Aorta (tissue), 5 donors: Measurements from ENCODE around the gene PLA2G4A. TPM values are rescaled to one million over a fixed set of nuclear protein-coding genes. Genes with fewer than 3 reads are reported as not detected.
A peak's percentile ranks its signal among the peaks of the same experiment; 100 is the strongest.

Experiments
- ATAC-seq: fragments of 200-7000 bp; cut with Tn5 transposase; one replicate; pipeline ENCODE4 v1.9.1; 2022; ENCODE audit warnings: moderate library complexity; ENCODE audit not compliant: low FRiP score
- DNase-seq, 2 donors: peaks; one replicate each; pipeline ENCODE4 v3.0.0-alpha.2; 2020
- H3K27ac ChIP-seq, 2 donors: one replicate each; pipeline ENCODE4 v1.5.1; 2013; ENCODE audit warnings: low read length in 2 of 2, mild to moderate bottlenecking in 2 of 2, moderate library complexity in 2 of 2, control low read depth in 1 of 2, inconsistent platforms in 1 of 2, low read depth in 1 of 2
- H3K27me3 ChIP-seq, 2 donors: one replicate each; pipeline ENCODE4 v1.6.1; 2013; ENCODE audit warnings: control low read depth in 1 of 2, low read length in 1 of 2, mild to moderate bottlenecking in 1 of 2, moderate library complexity in 1 of 2; ENCODE audit not compliant: insufficient read depth in 2 of 2, control insufficient read depth in 1 of 2
- H3K36me3 ChIP-seq, 2 donors: one replicate each; pipeline ENCODE4 v1.6.1; 2013; ENCODE audit warnings: control low read depth in 1 of 2, low read length in 1 of 2, mild to moderate bottlenecking in 1 of 2; ENCODE audit not compliant: insufficient read depth in 2 of 2, control insufficient read depth in 1 of 2
- H3K4me1 ChIP-seq, 2 donors: one replicate each; pipeline ENCODE4 v1.6.1; 2013; ENCODE audit warnings: low read length in 2 of 2, control low read depth in 1 of 2, mild to moderate bottlenecking in 1 of 2, moderate library complexity in 1 of 2; ENCODE audit not compliant: insufficient read depth in 2 of 2, control insufficient read depth in 1 of 2
- H3K4me3 ChIP-seq, 2 donors: one replicate each; pipeline ENCODE4 v1.5.1; 2013; ENCODE audit warnings: low read length in 2 of 2, control low read depth in 1 of 2, mild to moderate bottlenecking in 1 of 2
- H3K9me3 ChIP-seq: one replicate; pipeline ENCODE4 v1.6.1; 2013; ENCODE audit warnings: mild to moderate bottlenecking, low read length; ENCODE audit not compliant: control insufficient read depth
- WGBS, 2 donors: extraction: QIAGEN DNeasy Blood & Tissue Kit; methylation state at CpG; one replicate each; pipeline ENCODE4 v1.1.7; 2013; 5-methylcytosine and 5-hydroxymethylcytosine counted together
- intact Hi-C, 2 donors: fragments of 100-400 bp; cut with DNase I; formaldehyde crosslinking; loops; one replicate each; pipeline versions ENCODE4 v1.14.2 to v1.15.0; 2022
- polyA plus RNA-seq, 2 donors: library from polyadenylated mRNA; stranded (reverse); fragments of 200-250 nt; gene quantifications; one replicate each; pipeline ENCODE4 v1.2.3, GENCODE V29; 2013
- total RNA-seq, 2 donors: library from RNA; stranded (reverse); fragmentation: NEBNext Ultra II Directional; extraction: Animal tissue kit (Norgen Biotek cat#: 25700); gene quantifications; one replicate each; pipeline ENCODE4 v1.2.1, GENCODE V29; 2021
- donor health status: healthy with polysubstance abuse.
- donor health status: Bipolar disorder and iron deficiency.
- donor health status: DM: no; HTN: no; CAD: no.
- donor health status: DM: no; HTN: no; CAD: no.
- donor health status: DM: yes; HTN: yes; CAD: no.

The PLA2G4A gene
- total and polyA plus RNA-seq, 4 donors = 4.6 to 11.8 (median 7.9) TPM

DNA sequence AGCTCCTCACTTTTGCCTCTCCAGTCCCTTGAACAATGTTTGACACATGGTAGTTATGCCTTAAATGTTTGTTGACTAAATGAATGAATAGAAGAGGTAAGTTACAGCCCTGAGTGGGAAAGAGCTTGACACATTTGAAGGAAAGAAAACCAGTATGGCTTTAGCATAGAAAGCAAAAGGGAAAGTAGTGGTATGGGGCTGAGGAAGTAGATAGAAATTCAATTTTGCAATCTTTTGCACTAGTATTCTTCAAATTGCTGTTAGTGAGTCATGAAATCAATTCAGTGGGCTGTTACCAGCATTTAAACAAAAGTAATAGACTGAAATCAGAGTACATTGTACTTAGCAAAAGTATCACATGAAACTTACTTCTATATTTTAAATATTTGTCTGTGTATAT is 21.1 kb downstream of the PLA2G4A start:
- Histone ChIP-seq H3K9me3 (no peaks in the 10 kb centered on the region), H3K27me3 (no peaks in the 10 kb centered on the region), H3K36me3 (no peaks in the 10 kb centered on the region), H3K4me3 (no peak overlapping the region), H3K4me1 (no peaks in the 10 kb centered on the region), H3K27ac (no peak overlapping the region)
- ATAC-seq (no peak), DNase-seq (no peak)
- intact Hi-C loops = no loop called here

DNA sequence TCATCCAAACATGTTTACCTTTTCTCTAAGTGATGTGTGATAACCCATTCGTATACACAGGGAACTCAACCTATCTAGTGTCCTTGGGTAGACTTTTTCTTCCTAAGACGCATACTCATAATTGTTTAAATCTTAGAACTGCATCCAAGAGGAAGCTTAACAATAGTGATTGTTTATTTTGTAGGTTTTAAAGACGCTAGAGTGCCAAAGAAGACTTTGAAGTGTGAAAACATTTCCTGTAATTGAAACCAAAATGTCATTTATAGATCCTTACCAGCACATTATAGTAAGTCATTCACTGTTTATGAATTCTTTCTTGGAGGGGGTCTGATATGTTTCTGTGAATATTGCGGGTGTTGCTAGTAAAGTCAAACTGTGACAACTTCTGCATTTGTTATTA is 25.4 kb downstream of the PLA2G4A start:
- intact Hi-C loops = no loop called here
- Histone ChIP-seq H3K4me3 (no peak overlapping the region), H3K4me1 (peaks cover 0 to 1% of the 10 kb centered on the region in 2 donors), H3K27ac (no peak overlapping the region), H3K9me3 (no peaks in the 10 kb centered on the region), H3K36me3 (no peaks in the 10 kb centered on the region), H3K27me3 (no peaks in the 10 kb centered on the region)
- DNase-seq (no peak), ATAC-seq (no peak)
- 82% methylated on average over 4 of the region's 4 CpGs for WGBS, 2 donors

DNA sequence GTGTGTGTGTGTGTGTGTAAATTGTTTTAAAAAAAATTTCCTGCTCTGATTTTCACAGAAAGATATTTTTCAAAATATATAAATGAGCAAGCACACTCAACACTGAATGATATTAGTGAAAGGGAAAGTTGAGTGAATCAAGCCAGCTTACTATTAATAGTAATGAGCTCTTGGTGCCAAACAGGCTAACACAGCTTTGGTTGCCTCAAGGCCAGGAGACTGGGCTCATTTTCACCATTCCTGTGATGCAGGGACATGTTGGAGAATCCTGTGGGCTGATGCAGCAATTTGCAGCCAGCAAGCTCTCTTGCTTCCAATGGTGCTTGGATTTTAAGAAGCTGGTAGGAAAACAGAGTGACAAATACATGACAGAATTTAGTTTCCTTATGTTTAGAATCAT is 30.2 kb downstream of the PLA2G4A start:
- no peak overlapping the region for H3K4me3 ChIP-seq
- H3K36me3 ChIP-seq = no peaks in the 10 kb centered on the region
- peaks cover 0 to 1% of the 10 kb centered on the region in 2 donors for H3K4me1 ChIP-seq
- H3K27ac ChIP-seq = no peak overlapping the region
- ATAC-seq (peak; percentile 60), DNase-seq (peak in 1 of 2 donors; percentile 64)
- no peaks in the 10 kb centered on the region for H3K27me3 ChIP-seq
- intact Hi-C loops = no loop called here
- H3K9me3 ChIP-seq = no peaks in the 10 kb centered on the region

- no peak overlapping the region for H3K27ac ChIP-seq
- DNase-seq (no peak), ATAC-seq (no peak)
- peaks cover 0 to 1% of the 10 kb centered on the region in 2 donors for H3K4me1 ChIP-seq
- H3K9me3 ChIP-seq = no peaks in the 10 kb centered on the region
- intact Hi-C loops = no loop called here
- H3K36me3 ChIP-seq = no peaks in the 10 kb centered on the region
- no peak overlapping the region for H3K4me3 ChIP-seq
- H3K27me3 ChIP-seq = no peaks in the 10 kb centered on the region
- WGBS, 2 donors = 97 to 100% methylated on average over 2 of the region's 2 CpGs
These were observed 31.2 kb downstream of the PLA2G4A start for GRCh38 chr1:186859995-186860394.

DNA sequence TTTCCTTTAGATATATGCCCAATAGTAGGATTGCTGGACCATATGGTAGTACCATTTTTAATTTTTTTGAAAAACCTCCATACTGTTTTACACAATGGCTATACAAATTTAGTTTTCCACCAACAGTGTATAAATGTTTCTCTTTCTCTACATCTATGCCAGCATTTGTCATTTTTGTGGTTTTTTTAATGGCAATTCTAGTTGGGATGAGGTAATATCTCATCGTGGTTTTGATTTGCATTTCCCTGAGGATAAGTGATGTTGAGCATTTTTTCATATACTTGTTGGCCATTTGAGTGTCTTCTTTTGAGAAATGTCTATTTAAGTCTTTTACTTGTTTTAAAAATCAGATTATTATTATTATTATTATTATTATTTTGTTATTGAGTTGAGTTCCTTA is 35.5 kb downstream of the PLA2G4A start:
- no peaks in the 10 kb centered on the region for H3K36me3 ChIP-seq
- WGBS, 2 donors = 90 to 94% methylated on average over 1 of the region's 1 CpG
- no peak overlapping the region for H3K4me3 ChIP-seq
- no peak for ATAC-seq
- H3K4me1 ChIP-seq = no peaks in the 10 kb centered on the region
- H3K9me3 ChIP-seq = no peaks in the 10 kb centered on the region
- no peaks in the 10 kb centered on the region for H3K27me3 ChIP-seq
- DNase-seq = no peak
- intact Hi-C loops = no loop called here
- H3K27ac ChIP-seq = no peak overlapping the region

DNA sequence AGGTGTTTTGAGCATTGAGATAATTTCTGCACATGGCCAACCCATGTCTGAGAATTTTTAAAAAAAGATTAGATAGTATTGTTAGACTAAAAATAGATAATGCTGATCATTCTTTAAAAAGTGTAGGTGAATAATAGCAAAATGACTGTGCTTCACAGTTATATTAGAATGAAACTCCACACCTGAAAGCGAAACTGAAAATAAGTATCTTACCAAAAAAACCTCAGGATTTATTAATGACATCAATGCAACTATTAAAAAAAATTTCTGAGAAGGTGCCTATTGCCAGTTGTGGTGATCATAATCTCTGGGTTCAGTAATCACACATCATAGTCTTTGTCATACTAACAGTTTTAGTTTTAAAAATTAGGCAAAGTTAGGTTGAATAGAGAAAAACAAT is 36.5 kb downstream of the PLA2G4A start:
- WGBS, 2 donors = 90 to 95% methylated on average over 1 of the region's 1 CpG
- Histone ChIP-seq H3K4me1 (no peaks in the 10 kb centered on the region), H3K9me3 (no peaks in the 10 kb centered on the region), H3K27ac (no peak overlapping the region), H3K36me3 (no peaks in the 10 kb centered on the region), H3K27me3 (no peaks in the 10 kb centered on the region), H3K4me3 (no peak overlapping the region)
- intact Hi-C loops = no loop called here
- no peak for ATAC-seq
- DNase-seq = no peak

DNA sequence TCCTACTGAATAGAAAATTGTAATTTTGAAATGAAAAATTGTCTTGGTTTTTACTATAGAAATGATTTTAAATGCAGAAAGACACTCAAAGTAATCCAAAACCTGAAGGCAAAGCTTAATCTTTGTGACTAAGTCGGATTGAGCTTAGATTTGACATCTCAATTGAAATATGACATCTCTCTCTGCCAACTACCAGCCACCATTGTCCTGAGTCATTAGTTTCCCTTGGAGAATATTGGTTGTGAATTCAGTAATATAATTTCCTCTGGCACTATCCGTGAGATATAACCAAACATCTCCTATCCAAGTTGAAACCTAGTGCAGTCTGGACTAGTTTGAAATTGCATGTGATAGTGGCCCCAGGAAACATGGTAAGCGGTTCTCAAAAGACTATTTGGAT is 37.1 kb downstream of the PLA2G4A start:
- 50 to 52% methylated on average over 3 of the region's 3 CpGs for WGBS, 2 donors
- Histone ChIP-seq H3K36me3 (no peaks in the 10 kb centered on the region), H3K4me1 (no peaks in the 10 kb centered on the region), H3K27ac (no peak overlapping the region), H3K27me3 (no peaks in the 10 kb centered on the region), H3K9me3 (no peaks in the 10 kb centered on the region), H3K4me3 (no peak overlapping the region)
- DNase-seq (no peak), ATAC-seq (no peak)
- intact Hi-C loops = no loop called here

GRCh38 chr1:186869526-186870228 is 40.9 kb downstream of the PLA2G4A start:
- no peaks in the 10 kb centered on the region for H3K36me3 ChIP-seq
- H3K27ac ChIP-seq = no peak overlapping the region
- no peak for DNase-seq
- H3K4me3 ChIP-seq = no peak overlapping the region
- H3K9me3 ChIP-seq = no peaks in the 10 kb centered on the region
- no peaks in the 10 kb centered on the region for H3K27me3 ChIP-seq
- 70 to 82% methylated on average over 1 of the region's 1 CpG for WGBS, 2 donors
- intact Hi-C loops = no loop called here
- no peak for ATAC-seq
- H3K4me1 ChIP-seq = no peaks in the 10 kb centered on the region

- Histone ChIP-seq H3K27me3 (peaks cover 0 to 2% of the 10 kb centered on the region in 2 donors), H3K36me3 (no peaks in the 10 kb centered on the region), H3K4me1 (no peaks in the 10 kb centered on the region), H3K27ac (no peak overlapping the region), H3K4me3 (no peak overlapping the region), H3K9me3 (no peaks in the 10 kb centered on the region)
- ATAC-seq (no peak), DNase-seq (no peak)
- intact Hi-C loops = no loop called here
- 88 to 92% methylated on average over 1 of the region's 1 CpG for WGBS, 2 donors
These were observed 43.0 kb downstream of the PLA2G4A start for GRCh38 chr1:186871784-186872183.
